Mesenchymal stem cell (in vitro differentiated cells and primary cell): ENCODE results near the gene PHF3.

Experiments used
- DNase-seq: peaks from one replicate; pipeline ENCODE4 v3.0.0-alpha.2; 2013
- H2AFZ ChIP-seq: one replicate; pipeline ENCODE4 v1.6.1; 2013; ENCODE audit warnings: low read depth, mild to moderate bottlenecking, control low read depth, inconsistent platforms, low read length, moderate library complexity
- H2AK5ac ChIP-seq: 2 replicates; pipeline ENCODE4 v1.6.1; 2013; ENCODE audit warnings: low read length, moderate library complexity, mild to moderate bottlenecking, inconsistent platforms; ENCODE audit not compliant: severe bottlenecking
- H2BK120ac ChIP-seq: one replicate; pipeline ENCODE4 v1.6.1; 2013; ENCODE audit warnings: low read depth, mild to moderate bottlenecking, inconsistent platforms, low read length, moderate library complexity
- H2BK12ac ChIP-seq, 2 experiments: one replicate each; pipeline ENCODE4 v1.6.1; 2013; ENCODE audit warnings: inconsistent platforms in 2 of 2, low read length in 2 of 2, mild to moderate bottlenecking in 2 of 2, moderate library complexity in 2 of 2, control low read depth in 1 of 2
- H2BK15ac ChIP-seq: one replicate; pipeline ENCODE4 v1.6.1; 2013; ENCODE audit warnings: mild to moderate bottlenecking, low read depth, inconsistent platforms; ENCODE audit not compliant: poor library complexity, severe bottlenecking
- H2BK5ac ChIP-seq: 2 replicates; pipeline ENCODE4 v1.6.1; 2013; ENCODE audit warnings: low read depth, mild to moderate bottlenecking, low read length, control low read depth, inconsistent platforms; ENCODE audit not compliant: poor library complexity, severe bottlenecking
- H3K14ac ChIP-seq, 2 experiments: one replicate each; pipeline ENCODE4 v1.6.1; 2013; ENCODE audit warnings: inconsistent platforms in 2 of 2, low read length in 2 of 2, control low read depth in 1 of 2, mild to moderate bottlenecking in 1 of 2, moderate library complexity in 1 of 2
- H3K18ac ChIP-seq, 2 experiments: one replicate each; pipeline ENCODE4 v1.6.1; 2013; ENCODE audit warnings: inconsistent platforms in 2 of 2, low read length in 2 of 2, control low read depth in 1 of 2, low read depth in 1 of 2, mild to moderate bottlenecking in 1 of 2
- H3K23ac ChIP-seq, 2 experiments: one replicate each; pipeline ENCODE4 v1.6.1; 2013; ENCODE audit warnings: inconsistent platforms in 2 of 2, low read length in 2 of 2, mild to moderate bottlenecking in 2 of 2, moderate library complexity in 2 of 2, control low read depth in 1 of 2
- H3K27ac ChIP-seq: 2 replicates; pipeline ENCODE4 v1.5.1; 2013; ENCODE audit warnings: mild to moderate bottlenecking, moderate library complexity, low read length, control low read depth, inconsistent platforms; ENCODE audit not compliant: poor library complexity, severe bottlenecking
- H3K27me3 ChIP-seq, 2 experiments: 2 replicates each; pipeline versions ENCODE4 v1.6.1 to v1.7.0; 2013; ENCODE audit warnings: low read length in 2 of 2, mild to moderate bottlenecking in 2 of 2, moderate library complexity in 2 of 2, control low read depth in 1 of 2, inconsistent platforms in 1 of 2; ENCODE audit not compliant: control insufficient read depth in 1 of 2, insufficient read depth in 1 of 2
- H3K36me3 ChIP-seq, 2 experiments: 2 replicates each; pipeline versions ENCODE4 v1.6.1 to v1.7.0; 2013; ENCODE audit warnings: low read length in 2 of 2, control low read depth in 1 of 2, inconsistent platforms in 1 of 2, low read depth in 1 of 2, mild to moderate bottlenecking in 1 of 2; ENCODE audit not compliant: insufficient read depth in 2 of 2, control insufficient read depth in 1 of 2
- H3K4ac ChIP-seq, 2 experiments: one replicate each; pipeline ENCODE4 v1.6.1; 2013; ENCODE audit warnings: inconsistent platforms in 2 of 2, low read length in 2 of 2, mild to moderate bottlenecking in 2 of 2, moderate library complexity in 2 of 2, control low read depth in 1 of 2, low read depth in 1 of 2
- H3K4me1 ChIP-seq: 2 replicates; pipeline ENCODE4 v1.6.1; 2013; ENCODE audit warnings: low read depth, low read length, control low read depth; ENCODE audit not compliant: control insufficient read depth, insufficient read depth
- H3K4me2 ChIP-seq: 2 replicates; pipeline ENCODE4 v1.6.1; 2013; ENCODE audit warnings: low read length, mild to moderate bottlenecking, inconsistent platforms; ENCODE audit not compliant: poor library complexity, severe bottlenecking
- H3K4me3 ChIP-seq, 2 experiments: 2 replicates each; pipeline versions ENCODE4 v1.5.1 to v1.7.0; 2013; ENCODE audit warnings: low read length in 2 of 2, mild to moderate bottlenecking in 2 of 2, control low read depth in 1 of 2, low read depth in 1 of 2; ENCODE audit not compliant: insufficient read depth in 1 of 2
- H3K79me1 ChIP-seq: replicated peaks from 2 replicates; pipeline ENCODE4 v1.6.1; 2013; ENCODE audit warnings: mild to moderate bottlenecking, control low read depth, low read length, inconsistent platforms; ENCODE audit not compliant: poor library complexity, severe bottlenecking
- H3K9ac ChIP-seq: 2 replicates; pipeline ENCODE4 v1.7.0; 2013; ENCODE audit warnings: mild to moderate bottlenecking, low read length, moderate library complexity
- H3K9me3 ChIP-seq: 2 replicates; pipeline ENCODE4 v1.7.0; 2013; ENCODE audit warnings: mild to moderate bottlenecking, low read length; ENCODE audit not compliant: control insufficient read depth
- H4K8ac ChIP-seq: one replicate; pipeline ENCODE4 v1.6.1; 2013; ENCODE audit warnings: inconsistent platforms, mild to moderate bottlenecking, low read length, moderate library complexity
- H4K91ac ChIP-seq: one replicate; pipeline ENCODE4 v1.6.1; 2013; ENCODE audit warnings: mild to moderate bottlenecking, low read length, inconsistent platforms
- WGBS: methylation state at CpG from one replicate; pipeline ENCODE4 v1.1.7; 2013; ENCODE audit warnings: mixed read lengths; 5-methylcytosine and 5-hydroxymethylcytosine counted together

The PHF3 gene

DNA sequence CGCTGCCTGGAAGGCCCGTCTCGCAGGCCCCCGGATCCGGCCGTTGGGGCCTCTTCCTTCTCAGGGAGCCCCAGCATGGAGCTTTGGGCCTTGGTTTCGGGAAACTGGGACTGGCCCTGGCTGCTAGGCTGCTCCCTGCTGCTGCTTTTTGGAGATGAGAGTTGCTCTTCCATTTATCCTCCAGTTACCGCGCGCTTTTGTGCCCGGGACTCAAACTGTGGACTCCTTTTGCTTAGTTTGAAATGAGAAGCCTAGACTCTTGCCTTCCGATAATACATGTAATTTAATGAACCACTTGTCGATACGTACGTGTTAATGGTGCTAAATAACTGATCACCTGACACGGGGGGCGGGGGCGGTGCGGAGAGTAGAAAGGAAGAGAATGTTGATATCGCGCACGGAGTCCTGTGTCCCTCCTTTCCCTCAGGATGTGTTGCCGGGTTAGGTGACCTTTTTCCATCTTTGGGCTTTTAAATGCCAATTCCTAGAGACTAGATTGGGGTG lies 968 bp downstream of the PHF3 start:
- peak overlapping the region in 1 of 2 experiments; percentile 100 for H3K18ac ChIP-seq
- peak overlapping the region; percentile 62 for H3K4me2 ChIP-seq
- H4K8ac ChIP-seq: peak overlapping the region; percentile 92
- H2AFZ ChIP-seq: peak overlapping the region; percentile 64
- peak overlapping the region; percentile 93 to 96 for H3K4me3 ChIP-seq
- DNase-seq: peak; percentile 57
- no peaks in the 10 kb centered on the region for H3K27me3 ChIP-seq
- peak overlapping the region; percentile 92 for H2BK15ac ChIP-seq
- H3K79me1 ChIP-seq: no peaks in the 10 kb centered on the region
- H3K27ac ChIP-seq: peak overlapping the region; percentile 54
- no peak overlapping the region for H4K91ac ChIP-seq
- no peaks in the 10 kb centered on the region for H3K4me1 ChIP-seq
- peak overlapping the region in 1 of 2 experiments; percentile 29 for H3K23ac ChIP-seq
- peaks cover 0 to 1% of the 10 kb centered on the region in 2 experiments for H3K36me3 ChIP-seq
- WGBS: under 1% methylated on average over 18 of the region's 23 CpGs
- H2AK5ac ChIP-seq: no peak overlapping the region
- H3K9ac ChIP-seq: peak overlapping the region; percentile 94
- H2BK12ac ChIP-seq: no peak overlapping the region
- H3K4ac ChIP-seq: peak overlapping the region; percentile 87 to 95
- H2BK5ac ChIP-seq: peak overlapping the region; percentile 84
- H2BK120ac ChIP-seq: peak overlapping the region; percentile 95
- no peaks in the 10 kb centered on the region for H3K9me3 ChIP-seq
- no peak overlapping the region for H3K14ac ChIP-seq

GRCh38 chr6:63637865-63638445 lies 2.4 kb downstream of the PHF3 start:
- no peak overlapping the region for H2BK15ac ChIP-seq
- H3K4me3 ChIP-seq: peak overlapping the region in 1 of 2 experiments; percentile 93
- no peaks in the 10 kb centered on the region for H3K27me3 ChIP-seq
- H2AK5ac ChIP-seq: no peak overlapping the region
- no peak overlapping the region for H2BK5ac ChIP-seq
- no peak overlapping the region for H3K14ac ChIP-seq
- H3K4ac ChIP-seq: no peak overlapping the region
- no peak overlapping the region for H3K18ac ChIP-seq
- H3K27ac ChIP-seq: no peak overlapping the region
- no peak for DNase-seq
- H2BK120ac ChIP-seq: no peak overlapping the region
- H3K79me1 ChIP-seq: no peaks in the 10 kb centered on the region
- H3K23ac ChIP-seq: no peak overlapping the region
- WGBS: no CpG with 5 or more reads among the region's 2 CpGs
- H3K4me2 ChIP-seq: no peak overlapping the region
- H3K36me3 ChIP-seq: peaks cover 3 to 7% of the 10 kb centered on the region in 2 experiments
- no peak overlapping the region for H2BK12ac ChIP-seq
- no peak overlapping the region for H4K91ac ChIP-seq
- no peaks in the 10 kb centered on the region for H3K9me3 ChIP-seq
- no peak overlapping the region for H4K8ac ChIP-seq
- no peak overlapping the region for H2AFZ ChIP-seq
- no peaks in the 10 kb centered on the region for H3K4me1 ChIP-seq
- H3K9ac ChIP-seq: peak overlapping the region; percentile 94

DNA sequence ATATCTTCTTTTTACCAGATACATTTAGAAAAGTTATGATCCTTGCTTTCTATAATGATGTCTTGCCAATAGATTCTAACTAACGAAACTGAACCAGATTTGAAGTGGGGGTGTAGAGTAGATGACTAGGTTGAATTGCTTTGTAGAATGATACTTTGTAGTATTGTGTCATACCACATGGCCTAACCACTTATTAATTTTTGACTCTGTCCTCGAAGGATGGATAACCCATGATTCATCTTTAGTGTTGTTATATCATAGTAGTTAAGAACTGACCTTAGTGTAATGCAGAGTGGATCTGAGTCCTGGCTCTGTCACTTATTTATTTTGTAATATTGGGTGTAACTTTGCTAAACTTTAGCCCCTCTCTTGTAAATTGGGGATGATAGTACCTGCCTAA lies 4.5 kb downstream of the PHF3 start:
- no peak overlapping the region for H3K27ac ChIP-seq
- no peak overlapping the region for H2BK12ac ChIP-seq
- peak; percentile 35 for DNase-seq
- H3K4me1 ChIP-seq: peaks cover 3% of the 10 kb centered on the region
- peak overlapping the region in 1 of 2 experiments; percentile 40 for H3K4me3 ChIP-seq
- no peak overlapping the region for H2BK15ac ChIP-seq
- H3K9me3 ChIP-seq: no peaks in the 10 kb centered on the region
- H2BK5ac ChIP-seq: no peak overlapping the region
- no peak overlapping the region for H3K18ac ChIP-seq
- H2BK120ac ChIP-seq: no peak overlapping the region
- no peak overlapping the region for H4K8ac ChIP-seq
- no peak overlapping the region for H3K4ac ChIP-seq
- H3K79me1 ChIP-seq: no peaks in the 10 kb centered on the region
- H3K27me3 ChIP-seq: no peaks in the 10 kb centered on the region
- H3K23ac ChIP-seq: no peak overlapping the region
- no peak overlapping the region for H4K91ac ChIP-seq
- no peak overlapping the region for H3K14ac ChIP-seq
- H2AFZ ChIP-seq: no peak overlapping the region
- no peak overlapping the region for H2AK5ac ChIP-seq
- no peak overlapping the region for H3K4me2 ChIP-seq
- WGBS: 80% methylated on average over 1 of the region's 2 CpGs
- peaks cover 3 to 7% of the 10 kb centered on the region in 2 experiments for H3K36me3 ChIP-seq
- no peak overlapping the region for H3K9ac ChIP-seq

DNA sequence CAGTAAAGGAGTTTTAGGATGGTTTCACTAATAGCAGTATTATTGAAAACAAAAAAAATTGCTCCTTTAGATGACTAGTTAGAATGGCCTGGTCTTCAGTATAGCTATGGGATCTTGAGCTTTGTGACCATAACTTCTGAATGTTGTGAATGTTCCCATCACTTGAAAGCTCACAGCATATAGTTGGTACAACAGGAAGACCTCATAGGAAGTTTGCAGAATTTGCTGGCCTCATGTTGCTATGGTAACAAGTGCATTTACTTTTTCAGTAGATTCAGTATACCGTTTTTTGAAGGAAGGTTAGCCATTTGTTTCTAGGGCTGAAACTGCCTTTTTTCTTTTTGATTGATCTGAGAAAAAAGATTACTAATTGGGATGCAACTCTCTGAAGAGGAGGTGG lies 8.3 kb downstream of the PHF3 start:
- H2BK12ac ChIP-seq: no peak overlapping the region

More for the DNA sequence above, 8.3 kb downstream of the PHF3 start:
- Histone ChIP-seq H3K27me3 (no peaks in the 10 kb centered on the region), H2BK5ac (no peak overlapping the region), H2AK5ac (no peak overlapping the region), H2BK15ac (no peak overlapping the region), H3K23ac (no peak overlapping the region), H3K36me3 (peaks cover 3 to 16% of the 10 kb centered on the region in 2 experiments), H2BK120ac (no peak overlapping the region), H3K4me3 (no peak overlapping the region), H3K9me3 (no peaks in the 10 kb centered on the region), H3K4ac (no peak overlapping the region), H3K4me2 (no peak overlapping the region), H4K91ac (no peak overlapping the region), H4K8ac (no peak overlapping the region), H3K14ac (no peak overlapping the region), H3K9ac (peak overlapping the region; percentile 13), H3K18ac (no peak overlapping the region), H2AFZ (no peak overlapping the region), H3K27ac (no peak overlapping the region), H3K4me1 (peaks cover 3% of the 10 kb centered on the region), H3K79me1 (no peaks in the 10 kb centered on the region)
- no peak for DNase-seq
- WGBS: 68% methylated on average over 1 of the region's 1 CpG
